ENCODE data around the gene RFX8. TPM values are rescaled to one million over a fixed set of nuclear protein-coding genes. Genes with fewer than 3 reads are reported as not detected.

RFX8 gene
- total RNA-seq: under 1 TPM in 2 of 4 donors, not detected in 2; 0.52 to 0.84 TPM

GRCh38 chr2:101474731-101475384 lies at the start of gene RFX8:
TSS of gene RFX8 (minus strand) at chr2:101475112. CDS start at chr2:101466848, 8,264 bp downstream.
- WGBS, 2 donors: 26 to 30% methylated on average over 14 to 19 of the region's 20 CpGs
- intact Hi-C loops (cut with DNase I; ENCODE audit: low total_unique reads): no loop called here
- DNase-seq (ENCODE audit: low spot score in 2 of 2): peak in 1 of 2 donors; percentile 35
- no peak for TF ChIP-seq POLR2A (IDR thresholded peaks at IDR 0.05)
- TF ChIP-seq, protein P1, sequence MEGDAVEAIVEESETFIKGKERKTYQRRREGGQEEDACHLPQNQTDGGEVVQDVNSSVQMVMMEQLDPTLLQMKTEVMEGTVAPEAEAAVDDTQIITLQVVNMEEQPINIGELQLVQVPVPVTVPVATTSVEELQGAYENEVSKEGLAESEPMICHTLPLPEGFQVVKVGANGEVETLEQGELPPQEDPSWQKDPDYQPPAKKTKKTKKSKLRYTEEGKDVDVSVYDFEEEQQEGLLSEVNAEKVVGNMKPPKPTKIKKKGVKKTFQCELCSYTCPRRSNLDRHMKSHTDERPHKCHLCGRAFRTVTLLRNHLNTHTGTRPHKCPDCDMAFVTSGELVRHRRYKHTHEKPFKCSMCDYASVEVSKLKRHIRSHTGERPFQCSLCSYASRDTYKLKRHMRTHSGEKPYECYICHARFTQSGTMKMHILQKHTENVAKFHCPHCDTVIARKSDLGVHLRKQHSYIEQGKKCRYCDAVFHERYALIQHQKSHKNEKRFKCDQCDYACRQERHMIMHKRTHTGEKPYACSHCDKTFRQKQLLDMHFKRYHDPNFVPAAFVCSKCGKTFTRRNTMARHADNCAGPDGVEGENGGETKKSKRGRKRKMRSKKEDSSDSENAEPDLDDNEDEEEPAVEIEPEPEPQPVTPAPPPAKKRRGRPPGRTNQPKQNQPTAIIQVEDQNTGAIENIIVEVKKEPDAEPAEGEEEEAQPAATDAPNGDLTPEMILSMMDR (IDR thresholded peaks at IDR 0.05): no peak
- H3K4me3 ChIP-seq (ENCODE audit: low read depth, poor library complexity, severe bottlenecking): peak within 1 kb of the TSS; percentile 32

- DNase-seq (ENCODE audit: low spot score in 2 of 2): no peak
- 91 to 95% methylated on average over 8 of the region's 8 CpGs for WGBS, 2 donors
- no peak for TF ChIP-seq POLR2A (IDR thresholded peaks at IDR 0.05)
- TF ChIP-seq, protein P1 (IDR thresholded peaks at IDR 0.05): no peak
- intact Hi-C loops (cut with DNase I; ENCODE audit: low total_unique reads): no loop called here
- H3K4me3 ChIP-seq (ENCODE audit: low read depth, poor library complexity, severe bottlenecking): no peak overlapping the region
These were observed 46.6 kb upstream of the RFX8 start for GRCh38 chr2:101521487-101521886.

GRCh38 chr2:101520246-101520645 lies 45.3 kb upstream of the RFX8 start:
- TF ChIP-seq, protein P1 (IDR thresholded peaks at IDR 0.05): no peak
- TF ChIP-seq POLR2A (IDR thresholded peaks at IDR 0.05): no peak
- no peak for DNase-seq (ENCODE audit: low spot score in 2 of 2)
- intact Hi-C loops (cut with DNase I; ENCODE audit: low total_unique reads): no loop called here

GRCh38 chr2:101518578-101519492 lies 43.9 kb upstream of the RFX8 start:
- no peak for TF ChIP-seq POLR2A (IDR thresholded peaks at IDR 0.05)
- TF ChIP-seq, protein P1 (IDR thresholded peaks at IDR 0.05): no peak
- H3K4me3 ChIP-seq (ENCODE audit: low read depth, poor library complexity, severe bottlenecking): no peak overlapping the region
- WGBS, 2 donors: 35 to 39% methylated on average over 16 of the region's 16 CpGs
- intact Hi-C loops (cut with DNase I; ENCODE audit: low total_unique reads): no loop called here
- DNase-seq (ENCODE audit: low spot score in 2 of 2): no peak

More at GRCh38 chr2:101520246-101520645, 45.3 kb upstream of the RFX8 start:
- H3K4me3 ChIP-seq (ENCODE audit: low read depth, poor library complexity, severe bottlenecking): no peak overlapping the region
- 59 to 64% methylated on average over 3 of the region's 3 CpGs for WGBS, 2 donors

GRCh38 chr2:101517758-101518271 lies 42.9 kb upstream of the RFX8 start:
- no peak overlapping the region for H3K4me3 ChIP-seq (ENCODE audit: low read depth, poor library complexity, severe bottlenecking)
- no peak for DNase-seq (ENCODE audit: low spot score in 2 of 2)
- TF ChIP-seq, protein P1 (IDR thresholded peaks at IDR 0.05): no peak
- TF ChIP-seq POLR2A (IDR thresholded peaks at IDR 0.05): no peak
- intact Hi-C loops (cut with DNase I; ENCODE audit: low total_unique reads): no loop called here

Data from lower leg skin (tissue), 4 donors.